Psoas muscle (tissue), 8 donors: ENCODE measurements around the gene CNOT9. TPM values are rescaled to one million over a fixed set of nuclear protein-coding genes. Genes with fewer than 3 reads are reported as not detected.

Experiments used
- ATAC-seq, 4 donors: fragments of 200-7000 bp; cut with Tn5 transposase; one replicate each; pipeline ENCODE4 v1.9.1; 2020; ENCODE audit warnings: moderate library complexity in 3 of 4, mild to moderate bottlenecking in 2 of 4
- DNase-seq, 2 donors: peaks; one replicate each; pipeline ENCODE4 v3.0.0-alpha.2; 2020
- H3K27ac ChIP-seq: fragments of 200-600 bp; one replicate; pipeline ENCODE4 v1.8.0; 2022
- H3K27me3 ChIP-seq, 3 donors: fragments of 200-600 bp in 1 of 3; one replicate each; pipeline versions ENCODE4 v1.6.1 to v1.8.0; 2013 to 2022; ENCODE audit warnings: low read length in 2 of 3, mild to moderate bottlenecking in 2 of 3, moderate library complexity in 1 of 3; ENCODE audit not compliant: insufficient read depth in 3 of 3
- H3K36me3 ChIP-seq, 2 donors: fragments of 200-600 bp in 1 of 2; one replicate each; pipeline versions ENCODE4 v1.6.1 to v1.8.0; 2013 to 2022; ENCODE audit warnings: low read depth in 1 of 2, mild to moderate bottlenecking in 1 of 2, moderate library complexity in 1 of 2; ENCODE audit not compliant: insufficient read depth in 1 of 2
- H3K4me1 ChIP-seq: fragments of 200-600 bp; one replicate; pipeline ENCODE4 v1.8.0; 2022
- H3K4me3 ChIP-seq: fragments of 200-600 bp; one replicate; pipeline ENCODE4 v1.8.0; 2022; ENCODE audit warnings: mild to moderate bottlenecking
- H3K9me3 ChIP-seq: fragments of 200-600 bp; one replicate; pipeline ENCODE4 v1.8.0; 2022
- WGBS, 3 donors: extraction: QIAGEN DNeasy Blood & Tissue Kit; methylation state at CpG; one replicate each; pipeline versions ENCODE4 v1.1.6 to v1.1.7; 2013; 5-methylcytosine and 5-hydroxymethylcytosine counted together
- intact Hi-C, 2 donors: fragments of 100-400 bp; cut with DNase I; formaldehyde crosslinking; loops; one replicate each; pipeline versions ENCODE4 v1.11.0 to v1.14.2; 2022
- polyA plus RNA-seq, 3 donors: library from polyadenylated mRNA; stranded (reverse); fragments of 200-250 nt; gene quantifications; one replicate each; pipeline ENCODE4 v1.2.3, GENCODE V29; 2013
- total RNA-seq, 4 donors: library from RNA; stranded (reverse); fragmentation: NEBNext Ultra II Directional in 2 of 4; extraction: Animal tissue kit (Norgen Biotek cat#: 25700) in 2 of 4; gene quantifications; one replicate each; pipeline versions ENCODE4 v1.2.1 to v1.2.4, GENCODE V29; 2021 to 2023
- TF ChIP-seq, protein P1 (sequence below): fragments of 200-600 bp; IDR thresholded peaks from one replicate; pipeline ENCODE4 v1.8.0; 2022; ENCODE audit warnings: antibody characterized with exemption
- donor health status: healthy with polysubstance abuse.
- donor health status: DM: no; HTN: no; CAD: no; lungs with moderate emphysema.
- donor health status: Bipolar disorder and iron deficiency.
- donor health status: healthy.
- donor health status: DM: yes; HTN: yes; CAD: no.
- donor health status: DM: no; HTN: no; CAD: no.
- donor health status: DM: no; HTN: no; CAD: no.
- donor health status: DM: yes; HTN: yes; CAD: no.

Gene CNOT9
- total and polyA plus RNA-seq, 7 donors = 12.3 to 22.9 (median 17.9) TPM

DNA sequence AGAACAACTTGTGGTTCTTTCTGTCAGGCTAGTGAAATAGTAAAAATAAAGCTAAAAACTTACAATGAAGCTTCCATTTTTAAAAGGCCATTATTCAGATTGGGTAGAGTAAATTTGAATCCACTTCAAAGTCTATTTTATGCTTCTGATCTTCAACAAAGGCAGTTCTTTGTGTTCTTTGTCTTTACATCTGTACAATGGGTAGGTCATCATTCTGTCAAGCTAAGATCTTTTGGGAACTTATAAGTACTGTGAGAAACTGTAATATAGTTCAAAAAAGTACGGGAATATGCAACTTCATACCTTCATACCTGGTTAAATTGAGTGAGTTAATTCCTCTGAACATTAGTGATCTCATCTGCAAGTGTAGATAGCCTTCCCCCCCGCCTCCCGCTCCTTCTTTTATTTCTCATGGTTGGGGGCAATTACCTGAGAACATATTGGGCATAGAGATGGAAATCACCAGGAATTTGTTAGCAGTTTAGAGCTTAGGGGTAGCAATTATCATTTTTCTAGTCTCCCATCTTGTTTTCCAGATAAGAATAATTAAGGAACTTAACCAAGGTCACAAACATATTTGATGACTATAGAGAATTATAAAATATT, 9.7 kb downstream of the CNOT9 start:
- H3K9me3 ChIP-seq = no peaks in the 10 kb centered on the region
- peak overlapping the region; percentile 89 for H3K27ac ChIP-seq
- peaks cover 44% of the 10 kb centered on the region for H3K4me1 ChIP-seq
- no peak for ATAC-seq
- H3K27me3 ChIP-seq = no peaks in the 10 kb centered on the region
- H3K4me3 ChIP-seq = no peak overlapping the region
- TF ChIP-seq, protein P1, sequence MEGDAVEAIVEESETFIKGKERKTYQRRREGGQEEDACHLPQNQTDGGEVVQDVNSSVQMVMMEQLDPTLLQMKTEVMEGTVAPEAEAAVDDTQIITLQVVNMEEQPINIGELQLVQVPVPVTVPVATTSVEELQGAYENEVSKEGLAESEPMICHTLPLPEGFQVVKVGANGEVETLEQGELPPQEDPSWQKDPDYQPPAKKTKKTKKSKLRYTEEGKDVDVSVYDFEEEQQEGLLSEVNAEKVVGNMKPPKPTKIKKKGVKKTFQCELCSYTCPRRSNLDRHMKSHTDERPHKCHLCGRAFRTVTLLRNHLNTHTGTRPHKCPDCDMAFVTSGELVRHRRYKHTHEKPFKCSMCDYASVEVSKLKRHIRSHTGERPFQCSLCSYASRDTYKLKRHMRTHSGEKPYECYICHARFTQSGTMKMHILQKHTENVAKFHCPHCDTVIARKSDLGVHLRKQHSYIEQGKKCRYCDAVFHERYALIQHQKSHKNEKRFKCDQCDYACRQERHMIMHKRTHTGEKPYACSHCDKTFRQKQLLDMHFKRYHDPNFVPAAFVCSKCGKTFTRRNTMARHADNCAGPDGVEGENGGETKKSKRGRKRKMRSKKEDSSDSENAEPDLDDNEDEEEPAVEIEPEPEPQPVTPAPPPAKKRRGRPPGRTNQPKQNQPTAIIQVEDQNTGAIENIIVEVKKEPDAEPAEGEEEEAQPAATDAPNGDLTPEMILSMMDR = no peak
- DNase-seq = no peak
- peaks cover 0 to 48% of the 10 kb centered on the region in 2 donors for H3K36me3 ChIP-seq
- 92 to 94% (median 93%) methylated on average over 3 of the region's 3 CpGs for WGBS, 3 donors
- intact Hi-C loops = loop anchor here in 1 of 2 donors (1.0 to 5.0 kb wide), 2 partner anchors 8 to 79 kb away; partner anchors contain the start of genes BCS1L and ZNF142

DNA sequence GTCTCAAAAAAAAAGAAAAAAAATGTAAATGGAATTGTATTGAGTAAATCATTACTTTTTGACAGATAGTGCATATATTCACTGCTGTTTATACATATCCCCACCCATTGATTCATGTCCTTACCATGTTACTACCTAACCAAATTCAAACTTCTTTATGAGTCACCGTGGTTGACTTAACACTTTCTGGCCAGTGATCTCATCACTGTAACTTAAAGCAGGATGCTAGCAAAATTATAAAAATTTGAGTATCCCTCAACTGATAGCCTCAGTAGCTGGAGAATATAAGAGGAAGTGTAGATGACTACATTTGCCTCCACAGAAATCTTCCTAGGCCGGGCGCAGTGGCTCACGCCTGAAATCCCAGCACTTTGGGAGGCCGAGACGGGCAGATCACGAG, 13.4 kb downstream of the CNOT9 start:
- 90 to 96% (median 96%) methylated on average over 7 of the region's 7 CpGs for WGBS, 3 donors
- Histone ChIP-seq H3K4me1 (peaks cover 27% of the 10 kb centered on the region), H3K27me3 (no peaks in the 10 kb centered on the region), H3K4me3 (no peak overlapping the region), H3K27ac (no peak overlapping the region), H3K9me3 (no peaks in the 10 kb centered on the region), H3K36me3 (peaks cover 8 to 66% of the 10 kb centered on the region in 2 donors)
- ATAC-seq (no peak), DNase-seq (no peak)
- TF ChIP-seq, protein P1 = no peak
- intact Hi-C loops = no loop called here

DNA sequence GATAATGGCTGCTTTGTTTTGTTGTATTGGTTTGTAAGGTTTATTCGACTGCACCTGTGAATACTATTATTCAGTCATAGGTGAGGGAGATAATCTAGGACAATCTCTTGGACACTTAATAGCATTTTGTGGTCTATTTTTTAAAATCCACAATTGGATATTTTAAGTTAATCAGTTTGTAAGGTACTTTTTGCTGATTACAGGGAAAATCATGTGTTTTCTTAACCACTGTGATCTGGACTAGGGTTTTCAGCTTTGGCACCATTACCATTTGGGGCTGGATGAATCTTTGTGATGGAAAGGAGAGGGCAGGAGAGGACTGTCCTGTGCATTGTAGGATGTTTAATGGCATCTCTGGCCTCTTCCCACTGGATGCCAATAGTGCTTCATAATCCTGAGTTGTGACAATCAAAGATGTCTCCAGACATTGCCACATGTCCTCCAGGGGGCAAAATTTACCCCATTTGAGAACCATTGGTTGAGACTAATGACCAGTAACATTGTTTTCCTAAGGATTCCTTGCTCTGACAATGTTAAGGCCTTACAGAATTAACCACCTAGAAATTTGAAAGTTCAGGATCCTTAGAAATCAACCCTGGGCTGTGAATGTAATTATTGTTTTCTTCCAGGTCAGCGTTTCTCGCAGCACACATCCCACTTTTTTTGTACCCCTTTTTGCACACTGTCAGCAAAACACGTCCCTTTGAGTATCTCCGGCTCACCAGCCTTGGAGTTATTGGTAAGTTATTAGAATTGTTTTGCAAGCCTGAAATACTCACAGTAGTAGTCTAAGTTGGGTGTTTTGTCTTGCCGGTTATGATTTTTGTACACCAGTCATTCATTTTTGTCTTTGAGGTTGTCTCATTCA, 15.6 kb downstream of the CNOT9 start:
- Histone ChIP-seq H3K27me3 (no peaks in the 10 kb centered on the region), H3K4me3 (no peak overlapping the region), H3K27ac (no peak overlapping the region), H3K4me1 (peaks cover 5% of the 10 kb centered on the region), H3K36me3 (peaks cover 8 to 88% of the 10 kb centered on the region in 2 donors), H3K9me3 (no peaks in the 10 kb centered on the region)
- DNase-seq (no peak), ATAC-seq (no peak)
- WGBS, 3 donors = 95 to 97% (median 95%) methylated on average over 6 of the region's 6 CpGs
- intact Hi-C loops = no loop called here
- TF ChIP-seq, protein P1 = no peak

DNA sequence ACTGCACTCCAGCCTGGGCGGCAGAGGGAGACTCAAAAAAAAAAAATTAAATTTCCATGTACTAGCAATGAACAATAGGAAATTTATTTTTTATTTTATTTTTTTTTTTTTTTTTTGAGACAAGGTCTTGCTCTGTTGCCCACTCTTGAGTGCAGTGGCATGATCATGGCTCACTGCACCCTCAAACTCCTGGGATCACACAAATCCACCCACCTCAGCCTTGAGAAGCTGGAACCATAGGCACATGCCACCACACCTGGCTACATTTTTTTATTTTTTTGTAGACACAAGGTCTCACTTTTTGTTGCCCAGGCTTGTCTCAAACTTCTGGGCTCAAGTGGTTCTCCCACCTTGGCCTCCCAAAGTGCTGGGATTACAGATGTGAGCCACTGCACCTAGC, 16.9 kb downstream of the CNOT9 start:
- H3K4me3 ChIP-seq = no peak overlapping the region
- ATAC-seq = no peak
- intact Hi-C loops = no loop called here

More for the DNA sequence above, 16.9 kb downstream of the CNOT9 start:
- no peak overlapping the region for H3K27ac ChIP-seq
- TF ChIP-seq, protein P1 = no peak
- peaks cover under 1% of the 10 kb centered on the region for H3K4me1 ChIP-seq
- H3K27me3 ChIP-seq = no peaks in the 10 kb centered on the region
- DNase-seq = no peak
- 95 to 100% (median 100%) methylated on average over 1 of the region's 1 CpG for WGBS, 3 donors
- H3K9me3 ChIP-seq = no peaks in the 10 kb centered on the region
- H3K36me3 ChIP-seq = peaks cover 8 to 98% of the 10 kb centered on the region in 2 donors
